Fibroblast of pulmonary artery (primary cell): ENCODE results near the gene FEZ2.
A peak's percentile ranks its signal among the peaks of the same experiment; 100 is the strongest.

Source experiments
- DNase-seq: peaks from one replicate; pipeline ENCODE4 v3.0.0-alpha.2; 2010; ENCODE audit warnings: low read depth
- H3K4me3 ChIP-seq: replicated peaks from 2 replicates; pipeline ENCODE4 v1.5.1; 2011; ENCODE audit warnings: low read depth, mild to moderate bottlenecking, control low read depth, low read length, moderate library complexity
- CTCF ChIP-seq: IDR thresholded peaks from 2 replicates; pipeline ENCODE4 v1.5.1; 2011; ENCODE audit warnings: mild to moderate bottlenecking, control low read depth, low read length, inconsistent platforms; ENCODE audit errors: missing control alignments

FEZ2 gene

GRCh38 chr2:36559221-36559942 is 38.6 kb downstream of the FEZ2 start:
- no peak overlapping the region for H3K4me3 ChIP-seq
- TF ChIP-seq CTCF = no peak
- no peak for DNase-seq

GRCh38 chr2:36556842-36557241 is 41.1 kb downstream of the FEZ2 start:
- H3K4me3 ChIP-seq = no peak overlapping the region
- no peak for DNase-seq
- no peak for TF ChIP-seq CTCF

- DNase-seq = no peak
- no peak for TF ChIP-seq CTCF
- no peak overlapping the region for H3K4me3 ChIP-seq
Observed at GRCh38 chr2:36555789-36556188, 42.2 kb downstream of the FEZ2 start.

GRCh38 chr2:36554531-36554930 is 43.4 kb downstream of the FEZ2 start:
- TF ChIP-seq CTCF = no peak
- DNase-seq = no peak
- no peak overlapping the region for H3K4me3 ChIP-seq

GRCh38 chr2:36553683-36554082 is 44.3 kb downstream of the FEZ2 start:
- DNase-seq = no peak
- TF ChIP-seq CTCF = no peak
- H3K4me3 ChIP-seq = no peak overlapping the region

- H3K4me3 ChIP-seq = no peak overlapping the region
- no peak for TF ChIP-seq CTCF
- no peak for DNase-seq
Observed at GRCh38 chr2:36550006-36550405, 48.0 kb downstream of the FEZ2 start.

GRCh38 chr2:36549165-36549574 is 48.8 kb downstream of the FEZ2 start:
- TF ChIP-seq CTCF = no peak
- no peak overlapping the region for H3K4me3 ChIP-seq
- DNase-seq = peak; percentile 65
